ENCODE data around the gene SENP2.

GRCh38 chr3:185585518-185585858, 607 bp upstream of the SENP2 start:
- TF ChIP-seq EZH2 (IDR thresholded peaks at IDR 0.05; ENCODE audit: borderline replicate concordance, low read length) (no peak), CTCF (conservative IDR thresholded peaks at IDR 0.05 in 1 of 2, IDR thresholded peaks at IDR 0.05 in 1 of 2; ENCODE audit: extremely low read depth in 1 of 2, insufficient read depth in 1 of 2, low read depth in 1 of 2, low read length in 2 of 2) (no peak)

Data from mammary epithelial cell (primary cell).